Loucy (cell line): ENCODE measurements around the gene IL36G.

Experiments used
- EZH2phosphoT487 ChIP-seq: fragments of 200-600 bp; IDR thresholded peaks from 2 replicates; pipeline ENCODE4 v1.6.1; 2018; ENCODE audit warnings: antibody characterized with exemption, mild to moderate bottlenecking, moderate library complexity, borderline replicate concordance
- TF ChIP-seq, protein P1 (sequence below): fragments of 200-600 bp; sonication (generic); conservative IDR thresholded peaks from 2 replicates; pipeline ENCODE4 v1.5.1; 2014; ENCODE audit warnings: mild to moderate bottlenecking, antibody characterized with exemption, low read length

DNA sequence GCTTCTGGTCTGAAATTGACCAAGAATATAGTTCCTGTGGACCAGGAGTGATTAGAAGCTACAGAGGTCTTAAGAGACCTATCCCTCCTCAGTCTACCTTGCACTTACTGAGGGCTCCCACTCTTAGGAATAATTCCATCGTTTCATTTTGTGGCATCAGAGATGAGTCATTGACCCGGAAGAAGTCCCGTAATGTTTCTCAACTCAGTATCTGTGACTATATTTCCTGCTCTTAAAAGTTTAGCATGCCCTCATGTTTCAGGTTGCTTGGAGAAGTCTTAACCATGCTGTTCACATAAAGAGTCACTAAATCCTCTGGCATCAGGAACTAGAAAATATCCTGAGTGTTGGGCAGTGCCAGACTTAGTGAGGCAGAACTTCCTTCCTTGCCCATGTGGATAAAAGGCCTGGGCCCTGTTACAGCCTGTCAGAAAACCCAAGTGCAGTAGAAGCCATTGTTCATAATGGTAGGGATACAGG lies 27.3 kb downstream of the IL36G start, which contains the start of gene IL36A:
- TF ChIP-seq, protein P1, sequence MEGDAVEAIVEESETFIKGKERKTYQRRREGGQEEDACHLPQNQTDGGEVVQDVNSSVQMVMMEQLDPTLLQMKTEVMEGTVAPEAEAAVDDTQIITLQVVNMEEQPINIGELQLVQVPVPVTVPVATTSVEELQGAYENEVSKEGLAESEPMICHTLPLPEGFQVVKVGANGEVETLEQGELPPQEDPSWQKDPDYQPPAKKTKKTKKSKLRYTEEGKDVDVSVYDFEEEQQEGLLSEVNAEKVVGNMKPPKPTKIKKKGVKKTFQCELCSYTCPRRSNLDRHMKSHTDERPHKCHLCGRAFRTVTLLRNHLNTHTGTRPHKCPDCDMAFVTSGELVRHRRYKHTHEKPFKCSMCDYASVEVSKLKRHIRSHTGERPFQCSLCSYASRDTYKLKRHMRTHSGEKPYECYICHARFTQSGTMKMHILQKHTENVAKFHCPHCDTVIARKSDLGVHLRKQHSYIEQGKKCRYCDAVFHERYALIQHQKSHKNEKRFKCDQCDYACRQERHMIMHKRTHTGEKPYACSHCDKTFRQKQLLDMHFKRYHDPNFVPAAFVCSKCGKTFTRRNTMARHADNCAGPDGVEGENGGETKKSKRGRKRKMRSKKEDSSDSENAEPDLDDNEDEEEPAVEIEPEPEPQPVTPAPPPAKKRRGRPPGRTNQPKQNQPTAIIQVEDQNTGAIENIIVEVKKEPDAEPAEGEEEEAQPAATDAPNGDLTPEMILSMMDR = no peak
- TF ChIP-seq EZH2phosphoT487 = no peak
